SU-DHL-6 (cell line): Measurements from ENCODE around the gene MIEN1.

Experiments used
- H2AFZ ChIP-seq: fragments of 200-600 bp; sonication (generic); 2 replicates; pipeline ENCODE4 v1.6.1; 2014; ENCODE audit warnings: low read depth, mild to moderate bottlenecking, moderate library complexity, mixed read lengths, antibody characterized with exemption, low read length; ENCODE audit not compliant: severe bottlenecking
- H3F3A ChIP-seq: fragments of 200-600 bp; shearing (Covaris generic); 2 replicates; pipeline ENCODE4 v1.6.0; 2016; ENCODE audit warnings: antibody characterized with exemption, mild to moderate bottlenecking; ENCODE audit not compliant: insufficient read depth
- H3K27ac ChIP-seq: fragments of 200-600 bp; sonication (generic); 2 replicates; pipeline ENCODE4 v1.5.1; 2016; ENCODE audit warnings: low read depth, mild to moderate bottlenecking, low read length, moderate library complexity, mixed read lengths
- H3K27me3 ChIP-seq: fragments of 200-600 bp; sonication (generic), shearing (Covaris generic); 2 replicates; pipeline ENCODE4 v1.6.0; 2014; ENCODE audit warnings: mild to moderate bottlenecking, low read length
- H3K36me3 ChIP-seq: fragments of 200-600 bp; sonication (generic); 2 replicates; pipeline ENCODE4 v1.6.1; 2014; ENCODE audit warnings: mild to moderate bottlenecking, low read length, mixed read lengths
- H3K4me2 ChIP-seq: fragments of 300-600, 200-600 bp; shearing (Covaris generic), sonication (generic); 2 replicates; pipeline ENCODE4 v1.6.0; 2014; ENCODE audit warnings: low read length, low read depth, mild to moderate bottlenecking; ENCODE audit not compliant: poor library complexity, severe bottlenecking
- H3K4me3 ChIP-seq: fragments of 200-600 bp; sonication (generic); 2 replicates; pipeline ENCODE4 v1.5.1; 2014; ENCODE audit warnings: antibody characterized with exemption, low read length, mild to moderate bottlenecking, mixed read lengths; ENCODE audit not compliant: insufficient read depth, poor library complexity, severe bottlenecking
- H3K79me2 ChIP-seq: fragments of 200-600 bp; sonication (generic); 2 replicates; pipeline ENCODE4 v1.6.1; 2014; ENCODE audit warnings: mild to moderate bottlenecking, low read length, moderate library complexity; ENCODE audit not compliant: insufficient read depth
- H3K9ac ChIP-seq: fragments of 200-600 bp; sonication (generic); 2 replicates; pipeline ENCODE4 v1.7.0; 2014; ENCODE audit warnings: mild to moderate bottlenecking, low read length
- H3K9me2 ChIP-seq: fragments of 200-600 bp; sonication (generic); replicated peaks from 2 replicates; pipeline ENCODE4 v1.6.1; 2014; ENCODE audit warnings: low read length; ENCODE audit not compliant: insufficient read depth
- H3K9me3 ChIP-seq: fragments of 200-600 bp; sonication (generic); 2 replicates; pipeline ENCODE4 v1.6.1; 2014; ENCODE audit warnings: low read length, mixed read lengths; ENCODE audit not compliant: insufficient read depth
- H4K20me1 ChIP-seq: fragments of 200-600 bp; sonication (generic); 2 replicates; pipeline ENCODE4 v1.6.1; 2014; ENCODE audit warnings: low read depth, mild to moderate bottlenecking, antibody characterized with exemption, low read length, moderate library complexity, mixed read lengths
- CTCF ChIP-seq: fragments of 200-600 bp; sonication (generic); IDR thresholded peaks from one replicate; pipeline ENCODE4 v1.5.1; 2017; ENCODE audit warnings: antibody characterized with exemption, mild to moderate bottlenecking, low read length, moderate library complexity; ENCODE audit not compliant: insufficient read depth, poor library complexity, severe bottlenecking
- EZH2phosphoT487 ChIP-seq: fragments of 200-600 bp; sonication (generic), shearing (Covaris generic); conservative IDR thresholded peaks from 2 replicates; pipeline ENCODE4 v1.6.1; 2018; ENCODE audit warnings: mild to moderate bottlenecking, antibody characterized with exemption, low read length, moderate library complexity, mixed read lengths

MIEN1 gene

DNA sequence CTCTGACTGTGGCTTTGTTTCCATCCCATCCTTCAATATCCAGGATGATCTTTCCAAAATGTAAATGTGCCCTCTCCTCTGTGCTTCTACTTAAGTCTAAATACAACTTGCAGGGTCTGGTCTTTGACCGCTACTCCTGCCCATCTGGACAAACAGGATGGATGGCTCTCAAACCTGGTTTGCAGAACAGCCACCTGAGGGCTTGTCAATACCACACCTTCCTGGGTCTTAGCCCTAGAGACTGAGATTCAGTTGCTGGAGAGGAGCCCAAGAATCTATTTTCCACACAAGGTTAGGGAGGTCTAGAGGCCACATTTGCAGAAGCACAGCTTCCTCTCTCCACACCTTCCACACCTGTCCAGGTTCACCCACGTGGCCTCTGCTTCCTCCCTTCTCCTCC, 5.5 kb upstream of the MIEN1 start:
- H3K9ac ChIP-seq = no peak overlapping the region
- H3K4me2 ChIP-seq = no peak overlapping the region
- no peaks in the 10 kb centered on the region for H3K27me3 ChIP-seq
- H3F3A ChIP-seq = no peaks in the 10 kb centered on the region; the same call in 1 of the 2 replicates
- H2AFZ ChIP-seq = no peak overlapping the region
- no peaks in the 10 kb centered on the region for H4K20me1 ChIP-seq
- no peaks in the 10 kb centered on the region for H3K36me3 ChIP-seq
- no peaks in the 10 kb centered on the region for H3K9me2 ChIP-seq
- no peaks in the 10 kb centered on the region for H3K9me3 ChIP-seq
- H3K4me3 ChIP-seq = no peak overlapping the region
- no peak overlapping the region for H3K27ac ChIP-seq
- no peaks in the 10 kb centered on the region for H3K79me2 ChIP-seq
- TF ChIP-seq CTCF (no peak), EZH2phosphoT487 (no peak)

DNA sequence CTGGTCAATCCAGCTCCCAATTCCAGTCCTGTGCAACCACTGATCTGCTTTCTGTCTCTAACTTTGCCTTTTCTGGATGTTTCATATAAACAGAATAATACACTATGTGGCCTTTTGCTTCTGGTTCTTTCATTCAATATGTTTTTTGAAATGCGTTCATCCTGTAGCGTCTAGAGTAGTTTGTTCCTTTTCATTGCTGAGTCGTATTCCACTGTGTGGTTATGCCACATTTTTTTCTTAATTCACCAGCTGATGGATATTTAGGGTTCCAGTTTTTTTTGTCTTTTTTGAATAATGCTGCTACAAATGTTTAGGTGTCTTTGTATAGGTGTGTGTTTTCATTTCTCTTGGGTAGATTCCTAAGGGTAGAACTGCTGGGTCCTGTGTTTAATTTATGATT, 2.3 kb upstream of the MIEN1 start:
- no peaks in the 10 kb centered on the region for H3K9me3 ChIP-seq
- no peaks in the 10 kb centered on the region; the same call in 1 of the 2 replicates for H3F3A ChIP-seq

DNA sequence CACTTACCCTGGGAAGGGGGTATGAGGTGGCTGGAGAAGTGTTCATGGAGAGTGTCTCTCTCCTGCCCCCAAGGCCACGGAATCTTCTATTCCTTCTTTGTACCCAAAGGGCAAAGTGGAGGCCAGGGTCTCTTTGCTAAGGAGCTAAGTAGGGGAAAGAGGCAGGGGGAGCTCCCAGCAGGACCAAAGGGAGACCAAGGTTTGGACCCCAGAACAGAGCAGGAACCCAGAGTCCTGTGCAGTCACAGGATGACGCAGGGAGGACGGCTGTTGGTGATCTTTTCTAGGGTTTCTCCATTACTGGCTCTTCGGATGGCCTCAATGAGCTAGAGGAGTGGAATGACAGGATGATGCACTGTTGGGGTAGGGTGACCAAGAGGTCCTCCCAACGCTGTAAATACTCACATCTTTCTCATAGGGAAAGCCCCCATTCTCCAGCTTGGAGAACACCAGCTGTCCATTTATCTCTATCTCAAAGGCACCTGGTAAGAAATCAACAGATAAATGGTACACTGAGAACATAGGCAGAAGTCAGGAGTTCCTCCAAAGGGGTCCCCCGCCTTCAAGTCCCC, 966 bp downstream of the MIEN1 start:
- no peak for TF ChIP-seq CTCF
- no peak for TF ChIP-seq EZH2phosphoT487
- no peaks in the 10 kb centered on the region; the same call in 1 of the 2 replicates for H3F3A ChIP-seq
- H3K9ac ChIP-seq = peak overlapping the region; percentile 84
- no peaks in the 10 kb centered on the region for H4K20me1 ChIP-seq
- H3K27me3 ChIP-seq = no peaks in the 10 kb centered on the region
- no peak overlapping the region for H3K27ac ChIP-seq
- H3K9me3 ChIP-seq = no peaks in the 10 kb centered on the region
- H3K36me3 ChIP-seq = no peaks in the 10 kb centered on the region
- peak overlapping the region; percentile 77 for H3K4me3 ChIP-seq
- no peak overlapping the region for H2AFZ ChIP-seq
- peaks cover 11% of the 10 kb centered on the region; the same call in 1 of the 2 replicates for H3K79me2 ChIP-seq
- peak overlapping the region; percentile 81 for H3K4me2 ChIP-seq
- H3K9me2 ChIP-seq = no peaks in the 10 kb centered on the region

More for the DNA sequence above, 2.3 kb upstream of the MIEN1 start:
- H3K27me3 ChIP-seq = no peaks in the 10 kb centered on the region
- no peak overlapping the region for H3K9ac ChIP-seq
- H3K4me2 ChIP-seq = no peak overlapping the region
- no peak for TF ChIP-seq CTCF
- no peak for TF ChIP-seq EZH2phosphoT487
- H3K36me3 ChIP-seq = no peaks in the 10 kb centered on the region
- H3K79me2 ChIP-seq = peaks cover 11% of the 10 kb centered on the region; the same call in 1 of the 2 replicates
- H3K4me3 ChIP-seq = no peak overlapping the region
- H3K27ac ChIP-seq = no peak overlapping the region
- no peak overlapping the region for H2AFZ ChIP-seq
- H3K9me2 ChIP-seq = no peaks in the 10 kb centered on the region
- no peaks in the 10 kb centered on the region for H4K20me1 ChIP-seq
